Suprapubic skin (tissue), 3 donors: Measurements from ENCODE around the gene RAB43.

Experiments used
- POLR2A ChIP-seq, 2 donors: fragments of 450-650 bp; IDR thresholded peaks; one replicate each; pipeline ENCODE4 v1.6.1; 2017; ENCODE audit warnings: antibody characterized with exemption in 2 of 2, mild to moderate bottlenecking in 2 of 2, moderate library complexity in 2 of 2
- TF ChIP-seq, protein P1 (sequence below), 2 donors: fragments of 200-600 bp in 1 of 2; fragments of 450-650 bp in 1 of 2; sonication (generic) in 1 of 2; IDR thresholded peaks; one replicate each; pipeline ENCODE4 v1.5.1; 2016 to 2019; ENCODE audit warnings: antibody characterized with exemption in 2 of 2, mild to moderate bottlenecking in 1 of 2, moderate library complexity in 1 of 2

DNA sequence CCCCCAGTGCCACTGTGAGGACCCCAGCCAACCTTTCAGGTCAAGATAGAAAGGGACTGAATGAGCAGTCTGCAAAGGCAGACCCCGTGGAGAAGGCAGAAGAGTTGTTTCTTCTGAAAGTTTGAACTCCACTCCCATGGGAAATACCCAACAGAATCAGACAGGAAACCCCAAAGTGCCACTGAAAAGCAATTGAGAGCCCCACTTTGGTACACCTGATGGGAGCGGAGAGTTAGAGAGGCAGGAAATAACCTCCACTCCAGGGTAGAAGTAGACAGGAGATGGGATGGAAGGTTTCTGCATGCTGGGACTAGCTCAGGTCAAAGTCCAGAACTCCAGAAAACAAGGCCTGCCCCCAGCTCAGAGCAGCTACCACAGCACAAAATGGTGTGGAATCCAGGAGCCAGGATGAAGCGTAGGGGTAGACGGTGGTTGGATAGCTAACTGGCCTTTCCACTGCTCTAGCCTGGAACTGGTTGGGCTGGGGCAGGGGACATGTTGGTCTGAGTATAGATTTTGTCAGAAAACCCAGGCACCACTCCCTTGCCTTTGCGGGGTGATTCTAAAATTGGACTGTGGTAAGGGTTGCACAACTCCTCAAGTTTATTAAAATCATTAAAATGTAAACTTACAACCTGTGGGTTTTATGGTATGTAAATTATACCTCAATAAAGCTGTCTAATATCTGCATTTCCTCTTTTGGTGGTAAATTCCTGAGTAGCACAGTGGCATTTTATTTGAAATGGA is 1.9 kb upstream of the RAB43 start:
- TF ChIP-seq, protein P1, sequence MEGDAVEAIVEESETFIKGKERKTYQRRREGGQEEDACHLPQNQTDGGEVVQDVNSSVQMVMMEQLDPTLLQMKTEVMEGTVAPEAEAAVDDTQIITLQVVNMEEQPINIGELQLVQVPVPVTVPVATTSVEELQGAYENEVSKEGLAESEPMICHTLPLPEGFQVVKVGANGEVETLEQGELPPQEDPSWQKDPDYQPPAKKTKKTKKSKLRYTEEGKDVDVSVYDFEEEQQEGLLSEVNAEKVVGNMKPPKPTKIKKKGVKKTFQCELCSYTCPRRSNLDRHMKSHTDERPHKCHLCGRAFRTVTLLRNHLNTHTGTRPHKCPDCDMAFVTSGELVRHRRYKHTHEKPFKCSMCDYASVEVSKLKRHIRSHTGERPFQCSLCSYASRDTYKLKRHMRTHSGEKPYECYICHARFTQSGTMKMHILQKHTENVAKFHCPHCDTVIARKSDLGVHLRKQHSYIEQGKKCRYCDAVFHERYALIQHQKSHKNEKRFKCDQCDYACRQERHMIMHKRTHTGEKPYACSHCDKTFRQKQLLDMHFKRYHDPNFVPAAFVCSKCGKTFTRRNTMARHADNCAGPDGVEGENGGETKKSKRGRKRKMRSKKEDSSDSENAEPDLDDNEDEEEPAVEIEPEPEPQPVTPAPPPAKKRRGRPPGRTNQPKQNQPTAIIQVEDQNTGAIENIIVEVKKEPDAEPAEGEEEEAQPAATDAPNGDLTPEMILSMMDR (IDR thresholded peaks at IDR 0.05) = no peak
- TF ChIP-seq POLR2A (IDR thresholded peaks at IDR 0.05) = no peak
